Activated B cell treated with CpG ODN at 0.5 μM for 24 hours (primary cell): Measurements from ENCODE around the gene NLN. TPM values are rescaled to one million over a fixed set of nuclear protein-coding genes. Genes with fewer than 3 reads are reported as not detected.
"Not testable (repeated sequence)": the region's sequence is repeated elsewhere in the genome, so short reads cannot be mapped to it uniquely, and the experiment has no call there.

Source experiments
- ATAC-seq: fragments of 200-7000 bp; cut with Tn5 transposase; one replicate; pipeline ENCODE4 v1.10.0; 2021; ENCODE audit warnings: low read depth, mild to moderate bottlenecking, moderate library complexity
- CTCF ChIA-PET: fragments of 350-600 bp; sonication (Branson Sonifier 250); formaldehyde crosslinking; loops from one replicate; lab custom pipeline; 2021; ENCODE audit warnings: antibody characterized with exemption; lab: Charles Lee
- POLR2A ChIA-PET: fragments of 350-600 bp; sonication (Branson Sonifier 250); formaldehyde crosslinking; loops from one replicate; lab custom pipeline; 2021; ENCODE audit warnings: antibody characterized with exemption; lab: Charles Lee
- DNase-seq: peaks from one replicate; pipeline ENCODE4 v3.0.0; 2022
- H3K27ac Mint-ChIP-seq: one replicate; pipeline ENCODE4 v1.8.0; 2020; ENCODE audit warnings: mixed read lengths
- H3K27me3 Mint-ChIP-seq: one replicate; pipeline ENCODE4 v1.8.0; 2021; ENCODE audit warnings: mixed read lengths
- H3K36me3 Mint-ChIP-seq: one replicate; pipeline ENCODE4 v1.8.0; 2021; ENCODE audit warnings: low read depth, mixed read lengths
- H3K4me1 Mint-ChIP-seq: one replicate; pipeline ENCODE4 v1.8.0; 2021; ENCODE audit warnings: mixed read lengths
- H3K4me3 Mint-ChIP-seq: one replicate; pipeline ENCODE4 v1.8.0; 2020; ENCODE audit warnings: mild to moderate bottlenecking, mixed read lengths
- H3K9me3 Mint-ChIP-seq: one replicate; pipeline ENCODE4 v1.8.0; 2020; ENCODE audit warnings: mixed read lengths
- CTCF ChIP-seq: fragments of 200-600 bp; IDR thresholded peaks from one replicate; pipeline ENCODE4 v1.8.0; 2022; ENCODE audit warnings: antibody characterized with exemption, mild to moderate bottlenecking
- intact Hi-C: fragments of 100-400 bp; cut with micrococcal nuclease; formaldehyde crosslinking; loops from one replicate; pipeline ENCODE4 v1.15.1; 2024
- total RNA-seq: library from RNA; stranded (reverse); gene quantifications from 2 replicates; pipeline ENCODE4 v1.2.3, GENCODE V29; 2022

Gene NLN
- total RNA-seq, 1 donor from 2014 or later: 16.5 TPM

- H3K27me3 Mint-ChIP-seq: no peaks in the 10 kb centered on the region
- peaks cover 21% of the 10 kb centered on the region for H3K4me1 Mint-ChIP-seq
- ChIA-PET POLR2A (no interaction called here), CTCF (no interaction called here)
- DNase-seq (no peak), ATAC-seq (no peak)
- no peak for TF ChIP-seq CTCF
- H3K4me3 Mint-ChIP-seq: no peak overlapping the region
- intact Hi-C loops: no loop called here
- no peak overlapping the region for H3K27ac Mint-ChIP-seq
- H3K36me3 Mint-ChIP-seq: no peaks in the 10 kb centered on the region
- H3K9me3 Mint-ChIP-seq: peaks cover 3% of the 10 kb centered on the region
These were observed 8.9 kb downstream of the NLN start for GRCh38 chr5:65730910-65731309.

GRCh38 chr5:65732046-65732445 lies 10.0 kb downstream of the NLN start:
- H3K27me3 Mint-ChIP-seq, H3K27ac Mint-ChIP-seq, H3K36me3 Mint-ChIP-seq, CTCF ChIA-PET, H3K4me3 Mint-ChIP-seq, POLR2A ChIA-PET, intact Hi-C loops, H3K9me3 Mint-ChIP-seq, DNase-seq, ATAC-seq: not testable (repeated sequence)
- H3K4me1 Mint-ChIP-seq: peaks cover 21% of the 10 kb centered on the region

- H3K27ac Mint-ChIP-seq, ATAC-seq, intact Hi-C loops, H3K9me3 Mint-ChIP-seq, POLR2A ChIA-PET, DNase-seq, H3K27me3 Mint-ChIP-seq, H3K36me3 Mint-ChIP-seq, CTCF ChIA-PET, H3K4me3 Mint-ChIP-seq: not testable (repeated sequence)
- peaks cover 21% of the 10 kb centered on the region for H3K4me1 Mint-ChIP-seq
These were observed 12.3 kb downstream of the NLN start for GRCh38 chr5:65734196-65734775.

GRCh38 chr5:65734921-65735320 lies 12.9 kb downstream of the NLN start:
- H3K4me1 Mint-ChIP-seq: peaks cover 21% of the 10 kb centered on the region
- no peaks in the 10 kb centered on the region for H3K36me3 Mint-ChIP-seq
- ATAC-seq: peak; percentile 54
- intact Hi-C loops: no loop called here
- no peak for DNase-seq
- H3K4me3 Mint-ChIP-seq: no peak overlapping the region
- peaks cover 3% of the 10 kb centered on the region for H3K9me3 Mint-ChIP-seq
- ChIA-PET POLR2A (no interaction called here), CTCF (no interaction called here)
- no peaks in the 10 kb centered on the region for H3K27me3 Mint-ChIP-seq
- no peak for TF ChIP-seq CTCF
- peak overlapping the region; percentile 5 for H3K27ac Mint-ChIP-seq

- H3K4me3 Mint-ChIP-seq: no peak overlapping the region
- CTCF ChIA-PET: no interaction called here
- intact Hi-C loops: no loop called here
- TF ChIP-seq CTCF: no peak
- DNase-seq (no peak), ATAC-seq (no peak)
- peaks cover 3% of the 10 kb centered on the region for H3K9me3 Mint-ChIP-seq
- peaks cover 21% of the 10 kb centered on the region for H3K4me1 Mint-ChIP-seq
- no peak overlapping the region for H3K27ac Mint-ChIP-seq
- H3K36me3 Mint-ChIP-seq: no peaks in the 10 kb centered on the region
- H3K27me3 Mint-ChIP-seq: no peaks in the 10 kb centered on the region
- POLR2A ChIA-PET: no interaction called here
These were observed 14.0 kb downstream of the NLN start for GRCh38 chr5:65736011-65736410.

- POLR2A ChIA-PET: interaction anchor here (0.5 kb wide), 1 partner anchor 186 kb away, joined by 6 read pairs; no protein-coding TSS in a partner anchor
These were observed 15.8 kb downstream of the NLN start for GRCh38 chr5:65737842-65738241.

More at GRCh38 chr5:65737842-65738241, 15.8 kb downstream of the NLN start:
- no peaks in the 10 kb centered on the region for H3K36me3 Mint-ChIP-seq
- TF ChIP-seq CTCF: no peak
- ATAC-seq: no peak
- no peak overlapping the region for H3K4me3 Mint-ChIP-seq
- CTCF ChIA-PET: no interaction called here
- no peak for DNase-seq
- H3K9me3 Mint-ChIP-seq: peaks cover 3% of the 10 kb centered on the region
- intact Hi-C loops: no loop called here
- no peak overlapping the region for H3K27ac Mint-ChIP-seq
- no peaks in the 10 kb centered on the region for H3K27me3 Mint-ChIP-seq
- H3K4me1 Mint-ChIP-seq: peaks cover 21% of the 10 kb centered on the region
